IMR-90 (cell line): ENCODE results near the gene TMPRSS12. TPM values are rescaled to one million over a fixed set of nuclear protein-coding genes. Genes with fewer than 3 reads are reported as not detected.

Source experiments
- ATAC-seq: fragments of 200-7000 bp; cut with Tn5 transposase; 2 replicates; pipeline ENCODE4 v1.9.1; 2020; ENCODE audit warnings: low read depth, mild to moderate bottlenecking, moderate library complexity
- BruUV-seq: library from RNA; stranded (reverse); fragments of 400-500 nt; replicated peaks from 2 replicates; lab custom pipeline; 2021; lab: Mats Ljungman, UMichigan
- CTCF ChIA-PET: fragments of 300-600 bp; formaldehyde crosslinking; extraction: SDS; loops from one replicate; lab custom pipeline; 2021; ENCODE audit warnings: antibody characterized with exemption; lab: Yijun Ruan, JAX
- POLR2A ChIA-PET: fragments of 300-600 bp; sonication (Branson Sonifier 250); formaldehyde crosslinking; loops from one replicate; lab custom pipeline; 2022; ENCODE audit warnings: antibody characterized with exemption; ENCODE audit not compliant: unreplicated experiment; lab: Charles Lee
- DNase-seq: peaks from one replicate; pipeline ENCODE4 v3.0.0; 2013
- H2AFZ ChIP-seq: replicated peaks from 2 replicates; pipeline ENCODE3; 2013; ENCODE audit warnings: low read length, mild to moderate bottlenecking; ENCODE audit not compliant: poor library complexity
- H2AK5ac ChIP-seq: 2 replicates; pipeline ENCODE4 v1.6.1; 2013; ENCODE audit warnings: low read depth, low read length, inconsistent platforms
- H2AK9ac ChIP-seq: replicated peaks from 2 replicates; pipeline ENCODE3; 2013; ENCODE audit warnings: mild to moderate bottlenecking, low read depth, low read length, moderate library complexity; ENCODE audit not compliant: poor library complexity
- H2BK120ac ChIP-seq: 2 replicates; pipeline ENCODE4 v1.6.1; 2013; ENCODE audit warnings: low read depth, low read length, inconsistent platforms
- H2BK15ac ChIP-seq: 3 replicates; pipeline ENCODE4 v1.6.1; 2013; ENCODE audit warnings: low read depth, low read length, inconsistent platforms
- H2BK20ac ChIP-seq: 2 replicates; pipeline ENCODE4 v1.6.1; 2013; ENCODE audit warnings: low read depth, mild to moderate bottlenecking, inconsistent platforms, low read length, moderate library complexity
- H2BK5ac ChIP-seq: 2 replicates; pipeline ENCODE4 v1.6.1; 2013; ENCODE audit warnings: mild to moderate bottlenecking, low read depth, low read length, inconsistent platforms; ENCODE audit not compliant: poor library complexity, severe bottlenecking
- H3K14ac ChIP-seq: replicated peaks from 2 replicates; pipeline ENCODE4 v1.6.1; 2013; ENCODE audit warnings: low read depth, low read length, inconsistent platforms
- H3K18ac ChIP-seq: 2 replicates; pipeline ENCODE4 v1.6.1; 2013; ENCODE audit warnings: low read depth, low read length, control low read depth
- H3K23ac ChIP-seq: 2 replicates; pipeline ENCODE4 v1.6.1; 2013; ENCODE audit warnings: low read depth, low read length, inconsistent platforms
- H3K27ac ChIP-seq: 2 replicates; pipeline ENCODE4 v1.5.1; 2013; ENCODE audit warnings: mild to moderate bottlenecking, control low read depth, low read length; ENCODE audit not compliant: insufficient read depth
- H3K27me3 ChIP-seq: 2 replicates; pipeline ENCODE4 v1.6.1; 2013; ENCODE audit warnings: low read length; ENCODE audit not compliant: control insufficient read depth, insufficient read depth
- H3K36me3 ChIP-seq: 2 replicates; pipeline ENCODE4 v1.6.1; 2013; ENCODE audit warnings: low read length, mixed read lengths; ENCODE audit not compliant: control insufficient read depth, insufficient read depth
- H3K4ac ChIP-seq: 2 replicates; pipeline ENCODE4 v1.6.1; 2013; ENCODE audit warnings: low read depth, low read length, inconsistent platforms
- H3K4me1 ChIP-seq: 2 replicates; pipeline ENCODE4 v1.6.1; 2013; ENCODE audit warnings: low read length, mixed read lengths; ENCODE audit not compliant: control insufficient read depth, insufficient read depth
- H3K4me2 ChIP-seq: 2 replicates; pipeline ENCODE4 v1.6.1; 2013; ENCODE audit warnings: low read depth, mild to moderate bottlenecking, control low read depth, low read length, moderate library complexity
- H3K4me3 ChIP-seq: 2 replicates; pipeline ENCODE4 v1.5.1; 2013; ENCODE audit warnings: low read depth, mild to moderate bottlenecking, control low read depth, low read length, moderate library complexity; ENCODE audit not compliant: insufficient read depth
- H3K56ac ChIP-seq: 2 replicates; pipeline ENCODE4 v1.6.1; 2013; ENCODE audit warnings: low read length, inconsistent platforms; ENCODE audit not compliant: insufficient read depth; ENCODE audit errors: extremely low read depth
- H3K79me1 ChIP-seq, 2 experiments: 2 replicates each; pipeline ENCODE4 v1.6.1; 2013; ENCODE audit warnings: low read length in 2 of 2, inconsistent platforms in 1 of 2, low read depth in 1 of 2
- H3K9ac ChIP-seq: 2 replicates; pipeline ENCODE4 v1.6.1; 2013; ENCODE audit warnings: low read depth, low read length, control low read depth
- H3K9me1 ChIP-seq: 2 replicates; pipeline ENCODE4 v1.6.1; 2013; ENCODE audit warnings: low read length, inconsistent platforms; ENCODE audit not compliant: insufficient read depth
- H3K9me3 ChIP-seq: 2 replicates; pipeline ENCODE4 v1.6.1; 2013; ENCODE audit warnings: low read length; ENCODE audit not compliant: control insufficient read depth, insufficient read depth
- H4K20me1 ChIP-seq: 2 replicates; pipeline ENCODE4 v1.6.1; 2013; ENCODE audit warnings: low read length, inconsistent platforms; ENCODE audit not compliant: insufficient read depth
- H4K5ac ChIP-seq: 2 replicates; pipeline ENCODE4 v1.6.1; 2013; ENCODE audit warnings: mild to moderate bottlenecking, low read depth, low read length, control low read depth
- H4K8ac ChIP-seq, 2 experiments: 2 replicates each; pipeline ENCODE4 v1.6.1; 2013; ENCODE audit warnings: low read depth in 2 of 2, low read length in 2 of 2, control low read depth in 1 of 2, inconsistent platforms in 1 of 2
- H4K91ac ChIP-seq: 2 replicates; pipeline ENCODE4 v1.6.1; 2013; ENCODE audit warnings: low read depth, low read length, inconsistent platforms; ENCODE audit not compliant: insufficient read depth
- CHD1 ChIP-seq: IDR thresholded peaks from 2 replicates; pipeline ENCODE4 v1.6.1; 2012; ENCODE audit warnings: low read depth, low read length, improper control_type of control experiment
- CTCF ChIP-seq: conservative IDR thresholded peaks from 2 replicates; pipeline ENCODE4 v1.5.1; 2012; ENCODE audit warnings: mild to moderate bottlenecking, low read depth, low read length, improper control_type of control experiment
- ELK1 ChIP-seq: fragments of 150-350 bp; IDR thresholded peaks from 2 replicates; pipeline ENCODE4 v1.6.1; 2016; ENCODE audit warnings: low read depth, mild to moderate bottlenecking, low read length, moderate library complexity, borderline replicate concordance
- FOS ChIP-seq: fragments of 150-350 bp; IDR thresholded peaks from 2 replicates; pipeline ENCODE4 v1.6.1; 2016; ENCODE audit warnings: low read depth, low read length
- MAZ ChIP-seq: IDR thresholded peaks from 2 replicates; pipeline ENCODE4 v1.6.1; 2012; ENCODE audit warnings: low read depth, mild to moderate bottlenecking, low read length, improper control_type of control experiment, moderate library complexity, borderline replicate concordance
- MXI1 ChIP-seq: IDR thresholded peaks from 2 replicates; pipeline ENCODE4 v1.6.1; 2012; ENCODE audit warnings: low read depth, mild to moderate bottlenecking, low read length, moderate library complexity, borderline replicate concordance
- NFE2L2 ChIP-seq: fragments of 150-350 bp; IDR thresholded peaks from 2 replicates; pipeline ENCODE4 v1.6.1; 2016; ENCODE audit warnings: low read depth, mild to moderate bottlenecking, low read length
- RCOR1 ChIP-seq: IDR thresholded peaks from 2 replicates; pipeline ENCODE4 v1.6.1; 2012; ENCODE audit warnings: mild to moderate bottlenecking, low read length, improper control_type of control experiment; ENCODE audit not compliant: insufficient replicate concordance
- RFX5 ChIP-seq: IDR thresholded peaks from 2 replicates; pipeline ENCODE4 v1.8.0; 2012; ENCODE audit warnings: low read depth, mild to moderate bottlenecking, low read length, moderate library complexity
- USF2 ChIP-seq: fragments of 150-350 bp; IDR thresholded peaks from 2 replicates; pipeline ENCODE4 v1.6.1; 2017; ENCODE audit warnings: mild to moderate bottlenecking, antibody characterized with exemption, low read length, low read depth
- WGBS, 2 experiments: methylation state at CpG; one replicate each; pipeline versions ENCODE4 v1.1.5 to v1.1.7; 2013; ENCODE audit warnings: missing lambda C conversion rate in 2 of 2; ENCODE audit not compliant: insufficient read length in 1 of 2; ENCODE audit errors: extremely low coverage in 2 of 2; 5-methylcytosine and 5-hydroxymethylcytosine counted together
- dilution Hi-C: fragments of 300-500 bp; cut with HindIII; formaldehyde crosslinking; loops from one replicate; pipeline ENCODE4 v1.14.3; 2018; ENCODE audit warnings: low sequenced_read_pairs; ENCODE audit not compliant: unreplicated experiment
- in situ Hi-C: fragments of 300-500 bp; cut with MboI; formaldehyde crosslinking; loops from 3 replicates; pipeline ENCODE4 v1.14.3; 2019; ENCODE audit warnings: low sequenced_read_pairs, inconsistent platforms, mixed read lengths
- intact Hi-C: fragments of 100-400 bp; cut with micrococcal nuclease; formaldehyde crosslinking; loops from 2 replicates; pipeline ENCODE4 v1.10.0; 2022
- polyA plus RNA-seq, 3 experiments: library from polyadenylated mRNA; depleted of rRNA; stranded (reverse); fragments of >200 nt; gene quantifications; 2 replicates each; pipeline ENCODE4 v1.2.3, GENCODE V29; 2012; ENCODE audit warnings: low replicate concordance in 1 of 3
- total RNA-seq: library from RNA; depleted of rRNA; stranded (reverse); fragments of >200 nt; gene quantifications from 2 replicates; pipeline ENCODE4 v1.2.3, GENCODE V29; 2012

Gene TMPRSS12
- total and polyA plus RNA-seq, 2 of the 4 experiments (the other 2 are of a cell fraction): not detected

GRCh38 chr12:50924131-50924438 lies 81.4 kb downstream of the TMPRSS12 start (continued):
- TF ChIP-seq RFX5 (no peak), USF2 (no peak), FOS (no peak)

- H2BK15ac ChIP-seq: peak overlapping the region; percentile 53; the same call in 1 of the 3 replicates
- peak overlapping the region; percentile 82 for H3K23ac ChIP-seq
- ATAC-seq (peak; percentile 88), DNase-seq (peak; percentile 86)
- H2BK5ac ChIP-seq: peak overlapping the region; percentile 81
- intact Hi-C loops: loop anchor here (5.0 kb wide), 1 partner anchor 63 kb away; no protein-coding TSS in a partner anchor
- ChIA-PET CTCF (interaction anchor here (1.2 kb wide), 1 partner anchor 103 kb away, joined by 3 read pairs; no protein-coding TSS in a partner anchor), POLR2A (no interaction called here)
- H4K20me1 ChIP-seq: no peaks in the 10 kb centered on the region
- 0 out of 4 replicates have a peak, but pooled peaks cover 0 to 5% of the 10 kb centered on the region in 2 experiments for H3K79me1 ChIP-seq
- BruUV-seq: no TSS peak
- WGBS, 2 experiments: 7% methylated on average over 2 of the region's 13 CpGs; no CpG with 5 or more reads in 1 of the 2 experiments
- H4K8ac ChIP-seq: peak overlapping the region; percentile 20 to 83
- peak overlapping the region; percentile 35 for H4K91ac ChIP-seq
- in situ Hi-C loops: no loop called here
- H2AFZ ChIP-seq: peak overlapping the region; percentile 79
- H3K56ac ChIP-seq: peak overlapping the region; percentile 95
- H3K9me1 ChIP-seq: 0 out of 2 replicates have a peak, but pooled peaks cover 4% of the 10 kb centered on the region
- H2AK5ac ChIP-seq: 0 out of 2 replicates have a peak overlapping the region, but pooled peaks have one; percentile 5
- H3K9me3 ChIP-seq: no peaks in the 10 kb centered on the region
- peaks cover 13% of the 10 kb centered on the region for H3K4me1 ChIP-seq
- H2BK120ac ChIP-seq: peak overlapping the region; percentile 96
- H3K14ac ChIP-seq: peak overlapping the region; percentile 93
- dilution Hi-C loops: no loop called here
- peak overlapping the region; percentile 57 for H4K5ac ChIP-seq
- peak overlapping the region; percentile 92 for H3K4ac ChIP-seq
- peak overlapping the region; percentile 86; the same call in 1 of the 2 replicates for H3K27ac ChIP-seq
- H3K36me3 ChIP-seq: no peaks in the 10 kb centered on the region
- H3K4me2 ChIP-seq: peak overlapping the region; percentile 98
- H3K9ac ChIP-seq: peak overlapping the region; percentile 79
- peak overlapping the region; percentile 53 for H2BK20ac ChIP-seq
- H3K27me3 ChIP-seq: no peaks in the 10 kb centered on the region
- H3K18ac ChIP-seq: peak overlapping the region; percentile 91
- peak overlapping the region; percentile 14 for H2AK9ac ChIP-seq
- peak overlapping the region; percentile 37 for H3K4me3 ChIP-seq
- TF ChIP-seq NFE2L2: no peak
- TF ChIP-seq CHD1: no peak
- TF ChIP-seq CTCF: no peak
- TF ChIP-seq MXI1: no peak
- TF ChIP-seq ELK1: no peak
- no peak for TF ChIP-seq RCOR1
- peak; percentile 17; the same call in 1 of the 2 replicates for TF ChIP-seq MAZ
Measured at GRCh38 chr12:50924439-50925341, 82.0 kb downstream of the TMPRSS12 start.
